Calu3 (cell line): ENCODE results near the gene KLK10. TPM values are rescaled to one million over a fixed set of nuclear protein-coding genes. Genes with fewer than 3 reads are reported as not detected.

ENCODE experiments used
- BruUV-seq: library from RNA; stranded (reverse); fragments of 400-500 nt; replicated peaks from 2 replicates; lab custom pipeline; 2021; lab: Mats Ljungman, UMichigan
- CTCF ChIA-PET: fragments of 300-600 bp; sonication (Branson Sonifier 250); formaldehyde crosslinking; loops from one replicate; lab custom pipeline; 2022; ENCODE audit warnings: antibody characterized with exemption; lab: Charles Lee
- DNase-seq: peaks from one replicate; pipeline ENCODE4 v3.0.0; 2022
- H3K27ac Mint-ChIP-seq: one replicate; pipeline ENCODE4 v1.8.0; 2022; ENCODE audit warnings: mixed read lengths; ENCODE audit not compliant: unreplicated experiment
- H3K27me3 Mint-ChIP-seq: one replicate; pipeline ENCODE4 v1.8.0; 2022; ENCODE audit warnings: mixed read lengths; ENCODE audit not compliant: unreplicated experiment
- H3K36me3 Mint-ChIP-seq: one replicate; pipeline ENCODE4 v1.8.0; 2022; ENCODE audit warnings: mild to moderate bottlenecking, moderate library complexity, mixed read lengths; ENCODE audit not compliant: insufficient read depth, unreplicated experiment
- H3K4me1 Mint-ChIP-seq: one replicate; pipeline ENCODE4 v1.8.0; 2022; ENCODE audit warnings: mild to moderate bottlenecking, low read depth, mixed read lengths; ENCODE audit not compliant: unreplicated experiment
- H3K4me3 Mint-ChIP-seq: one replicate; pipeline ENCODE4 v1.8.0; 2022; ENCODE audit warnings: mild to moderate bottlenecking, low read depth, moderate library complexity, mixed read lengths; ENCODE audit not compliant: unreplicated experiment
- H3K9me3 Mint-ChIP-seq: one replicate; pipeline ENCODE4 v1.8.0; 2022; ENCODE audit warnings: low read depth, mixed read lengths; ENCODE audit not compliant: unreplicated experiment
- intact Hi-C: fragments of 100-400 bp; cut with micrococcal nuclease; formaldehyde crosslinking; loops from one replicate; pipeline ENCODE4 v1.10.0; 2022; ENCODE audit not compliant: unreplicated experiment
- total RNA-seq: library from RNA; stranded (reverse); gene quantifications from 2 replicates; pipeline ENCODE4 v1.2.3, GENCODE V29; 2022
- TF ChIP-seq, protein P1 (sequence below): fragments of 200-600 bp; IDR thresholded peaks from one replicate; pipeline ENCODE4 v1.8.0; 2022; ENCODE audit warnings: antibody characterized with exemption; ENCODE audit not compliant: unreplicated experiment

KLK10 gene
- total RNA-seq, 1 experiment from 2014 or later, result 24.2 TPM

GRCh38 chr19:51059715-51060114 lies 40.2 kb upstream of the KLK10 start:
- Mint-ChIP-seq H3K27ac (no peak overlapping the region), H3K9me3 (peaks cover 6% of the 10 kb centered on the region), H3K27me3 (peaks cover 70% of the 10 kb centered on the region), H3K36me3 (no peaks in the 10 kb centered on the region), H3K4me3 (no peak overlapping the region), H3K4me1 (no peaks in the 10 kb centered on the region)
- no TSS peak for BruUV-seq
- intact Hi-C loops, result no loop called here
- DNase-seq, result no peak
- CTCF ChIA-PET, result no interaction called here
- TF ChIP-seq, protein P1, sequence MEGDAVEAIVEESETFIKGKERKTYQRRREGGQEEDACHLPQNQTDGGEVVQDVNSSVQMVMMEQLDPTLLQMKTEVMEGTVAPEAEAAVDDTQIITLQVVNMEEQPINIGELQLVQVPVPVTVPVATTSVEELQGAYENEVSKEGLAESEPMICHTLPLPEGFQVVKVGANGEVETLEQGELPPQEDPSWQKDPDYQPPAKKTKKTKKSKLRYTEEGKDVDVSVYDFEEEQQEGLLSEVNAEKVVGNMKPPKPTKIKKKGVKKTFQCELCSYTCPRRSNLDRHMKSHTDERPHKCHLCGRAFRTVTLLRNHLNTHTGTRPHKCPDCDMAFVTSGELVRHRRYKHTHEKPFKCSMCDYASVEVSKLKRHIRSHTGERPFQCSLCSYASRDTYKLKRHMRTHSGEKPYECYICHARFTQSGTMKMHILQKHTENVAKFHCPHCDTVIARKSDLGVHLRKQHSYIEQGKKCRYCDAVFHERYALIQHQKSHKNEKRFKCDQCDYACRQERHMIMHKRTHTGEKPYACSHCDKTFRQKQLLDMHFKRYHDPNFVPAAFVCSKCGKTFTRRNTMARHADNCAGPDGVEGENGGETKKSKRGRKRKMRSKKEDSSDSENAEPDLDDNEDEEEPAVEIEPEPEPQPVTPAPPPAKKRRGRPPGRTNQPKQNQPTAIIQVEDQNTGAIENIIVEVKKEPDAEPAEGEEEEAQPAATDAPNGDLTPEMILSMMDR, result no peak

DNA sequence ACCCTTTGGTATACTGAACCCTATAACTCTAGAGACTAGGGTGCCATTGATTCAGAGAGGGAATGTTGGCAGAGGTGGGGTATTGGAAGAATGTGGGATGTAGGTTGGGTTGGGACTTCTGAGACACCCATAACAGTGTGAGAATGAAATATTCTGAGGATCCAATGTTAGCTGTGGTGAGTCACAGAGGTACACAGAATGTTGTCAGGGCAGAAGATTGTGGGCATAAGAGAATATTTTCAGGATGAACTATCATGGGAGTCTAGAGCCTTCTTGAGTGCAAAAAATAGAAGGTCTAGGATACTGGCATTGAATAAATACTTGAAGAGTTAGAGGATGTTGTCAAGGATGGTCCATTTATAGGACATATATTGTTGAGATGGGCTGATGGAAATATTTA lies 36.4 kb upstream of the KLK10 start:
- Mint-ChIP-seq H3K27me3 (peaks cover 79% of the 10 kb centered on the region), H3K4me3 (no peak overlapping the region)
- DNase-seq, result no peak

GRCh38 chr19:51047031-51047335 lies 27.5 kb upstream of the KLK10 start:
- intact Hi-C loops, result no loop called here
- peaks cover 16% of the 10 kb centered on the region for H3K27me3 Mint-ChIP-seq
- no peaks in the 10 kb centered on the region for H3K36me3 Mint-ChIP-seq
- CTCF ChIA-PET, result interaction anchor here (0.5 to 0.7 kb wide), 2 partner anchors 100 to 141 kb away, joined by 3 to 4 read pairs; no protein-coding TSS in a partner anchor
- no peak for DNase-seq
- H3K9me3 Mint-ChIP-seq, result no peaks in the 10 kb centered on the region
- TF ChIP-seq, protein P1, result no peak
- no TSS peak for BruUV-seq
- H3K27ac Mint-ChIP-seq, result no peak overlapping the region
- H3K4me3 Mint-ChIP-seq, result no peak overlapping the region
- no peaks in the 10 kb centered on the region for H3K4me1 Mint-ChIP-seq

More for the DNA sequence above, 36.4 kb upstream of the KLK10 start:
- no TSS peak for BruUV-seq
- TF ChIP-seq, protein P1, result no peak
- intact Hi-C loops, result no loop called here
- H3K27ac Mint-ChIP-seq, result no peak overlapping the region
- H3K4me1 Mint-ChIP-seq, result no peaks in the 10 kb centered on the region
- CTCF ChIA-PET, result no interaction called here
- no peaks in the 10 kb centered on the region for H3K36me3 Mint-ChIP-seq
- no peaks in the 10 kb centered on the region for H3K9me3 Mint-ChIP-seq

- no peaks in the 10 kb centered on the region for H3K9me3 Mint-ChIP-seq
- H3K4me1 Mint-ChIP-seq, result no peaks in the 10 kb centered on the region
- no peaks in the 10 kb centered on the region for H3K36me3 Mint-ChIP-seq
- no peak overlapping the region for H3K27ac Mint-ChIP-seq
- CTCF ChIA-PET, result no interaction called here
- no peak overlapping the region for H3K4me3 Mint-ChIP-seq
- TF ChIP-seq, protein P1, result no peak
- intact Hi-C loops, result no loop called here
- DNase-seq, result no peak
- no TSS peak for BruUV-seq
- H3K27me3 Mint-ChIP-seq, result peaks cover 16% of the 10 kb centered on the region
Observed at GRCh38 chr19:51044327-51044726, 24.8 kb upstream of the KLK10 start.
